GM19463 (cell line): ENCODE measurements around the gene LMCD1.
A peak's percentile ranks its signal among the peaks of the same experiment; 100 is the strongest.

Source experiments
- ATAC-seq: cut with Tn5 transposase; IDR thresholded peaks from one replicate; pipeline ENCODE4 v1.9.1; 2021; ENCODE audit warnings: mild to moderate bottlenecking, moderate library complexity; ENCODE audit not compliant: unreplicated experiment

The LMCD1 gene

DNA sequence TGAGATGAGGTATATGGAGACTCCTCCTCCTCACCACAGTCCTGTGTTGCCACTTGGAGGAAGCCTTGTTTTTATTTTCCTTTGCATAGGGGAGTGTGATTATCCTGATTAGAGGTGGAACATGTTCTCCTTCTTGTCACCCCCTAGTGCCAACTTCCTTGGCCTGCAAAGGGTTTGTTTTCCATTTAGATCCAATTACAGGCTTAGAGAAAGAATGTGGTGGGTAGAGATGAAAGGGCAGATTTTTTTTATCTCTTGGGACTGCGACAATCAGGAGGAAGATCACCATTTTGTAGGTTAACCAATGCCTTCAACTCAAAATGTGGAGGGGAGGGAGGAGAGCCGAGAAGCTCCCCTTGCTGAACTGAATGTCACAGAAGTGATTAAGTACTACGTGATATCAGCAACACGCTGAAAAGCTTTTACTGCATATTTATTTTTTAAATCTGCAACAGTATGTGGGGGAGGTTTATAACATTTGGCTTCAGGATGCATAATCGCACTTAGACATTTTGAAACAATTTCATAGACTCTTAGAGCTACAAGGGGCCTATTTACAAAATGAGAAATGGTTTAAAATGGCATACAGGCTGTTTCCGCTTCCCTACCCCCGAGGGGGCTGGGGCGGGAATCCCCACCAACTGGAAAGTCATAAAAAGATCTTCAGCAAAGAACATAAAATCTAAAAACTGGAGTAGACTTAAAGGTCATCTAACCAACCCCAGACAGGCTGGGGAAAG, 2.4 kb downstream of the LMCD1 start:
- peak; percentile 10 for ATAC-seq

DNA sequence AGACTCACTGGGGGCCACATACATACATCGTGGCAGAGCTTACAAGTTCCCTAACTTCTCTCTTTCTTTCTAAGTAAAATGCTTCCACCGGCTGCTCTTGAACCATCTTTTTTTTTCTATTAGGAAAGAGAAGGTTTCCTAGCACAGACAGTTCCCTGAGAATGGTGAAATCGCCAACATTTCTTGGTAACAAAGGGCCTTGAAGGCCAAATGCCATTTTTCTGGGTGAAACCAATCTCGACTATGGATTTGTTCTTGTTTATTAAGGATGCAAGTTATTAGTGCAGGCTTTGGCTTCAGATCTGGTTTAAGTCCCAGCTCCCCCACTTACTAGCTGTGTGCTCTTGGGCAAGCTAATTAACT, 3.0 kb downstream of the LMCD1 start:
- no peak for ATAC-seq

DNA sequence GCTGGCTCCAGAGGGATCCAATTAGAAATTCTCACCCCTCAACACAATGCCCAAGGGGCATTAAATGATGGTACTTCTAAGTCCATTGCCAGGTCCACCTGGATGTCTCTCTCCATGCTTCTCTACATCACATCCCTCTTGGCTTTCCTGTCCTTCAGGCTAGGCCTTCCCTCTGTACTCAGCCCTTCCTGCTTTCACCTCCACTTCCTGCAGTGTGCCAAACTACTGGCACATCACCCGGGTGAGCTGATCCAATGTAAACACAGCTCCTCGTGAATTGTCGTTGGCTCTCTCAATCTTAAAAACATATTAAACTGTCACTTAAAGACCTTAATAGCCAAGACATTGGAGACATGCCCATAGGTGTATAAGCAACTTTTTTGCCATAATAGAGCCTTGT, 4.0 kb downstream of the LMCD1 start:
- no peak for ATAC-seq

DNA sequence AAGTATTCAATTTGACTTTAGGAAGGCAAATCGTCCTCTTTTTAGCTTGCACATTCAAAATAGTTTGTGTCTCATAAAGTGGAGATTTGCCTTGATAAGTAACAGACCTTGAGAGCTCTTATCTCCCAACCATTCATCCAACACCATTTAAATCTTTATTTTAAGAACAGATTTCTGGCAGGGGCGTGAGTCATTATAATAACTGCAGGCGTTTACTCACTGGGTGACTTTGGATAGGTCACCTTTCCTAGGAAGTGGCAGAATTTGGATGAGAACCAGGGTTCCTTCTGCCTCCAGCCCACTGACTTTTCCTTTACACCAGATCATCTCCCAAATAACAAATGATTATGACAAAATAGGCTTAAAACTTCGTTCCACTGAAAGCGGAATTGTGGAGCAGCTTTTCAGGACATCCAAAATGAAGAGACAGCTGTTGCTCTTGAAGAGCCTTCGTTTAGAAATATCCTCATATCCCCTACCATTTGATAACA, 5.0 kb downstream of the LMCD1 start:
- ATAC-seq, result no peak

DNA sequence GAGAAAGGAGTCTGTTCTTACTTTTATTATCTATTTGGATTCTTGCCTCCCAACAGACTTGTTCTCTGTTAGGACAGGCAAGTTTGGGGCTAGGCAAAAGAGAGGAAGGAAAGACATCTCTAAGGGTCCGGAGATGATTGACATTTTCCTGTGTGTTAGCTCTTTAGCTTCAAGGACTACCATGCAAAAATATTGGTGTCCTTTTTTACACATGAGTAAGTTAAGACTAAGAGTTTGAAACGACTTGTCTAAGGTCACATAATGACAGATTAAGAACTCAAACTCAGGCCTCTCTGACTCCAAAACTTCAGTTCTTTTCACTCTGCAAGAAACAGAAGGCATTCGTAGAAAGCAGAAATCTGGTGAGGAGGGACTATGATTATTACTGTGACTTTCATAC, 5.9 kb downstream of the LMCD1 start:
- peak; percentile 47 for ATAC-seq

DNA sequence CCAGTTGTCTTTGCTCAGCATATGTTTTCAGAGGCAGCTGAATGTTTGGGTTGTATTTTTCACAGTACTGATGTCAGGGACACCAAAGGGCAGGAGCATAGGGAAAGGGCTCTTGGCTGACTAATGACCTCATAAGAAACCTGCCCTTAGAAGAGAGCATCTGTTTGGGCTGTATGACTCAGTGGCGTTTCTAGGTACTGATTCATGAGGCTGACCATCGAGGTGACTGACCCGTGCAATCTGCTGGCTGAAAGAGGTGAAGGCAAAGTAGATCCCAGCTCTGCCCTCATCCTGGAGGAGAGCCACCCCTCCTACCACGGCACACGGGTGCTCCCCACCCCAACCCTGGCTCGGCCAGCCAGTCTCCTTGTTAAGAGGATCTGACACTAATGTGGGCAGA, 8.3 kb downstream of the LMCD1 start:
- no peak for ATAC-seq

DNA sequence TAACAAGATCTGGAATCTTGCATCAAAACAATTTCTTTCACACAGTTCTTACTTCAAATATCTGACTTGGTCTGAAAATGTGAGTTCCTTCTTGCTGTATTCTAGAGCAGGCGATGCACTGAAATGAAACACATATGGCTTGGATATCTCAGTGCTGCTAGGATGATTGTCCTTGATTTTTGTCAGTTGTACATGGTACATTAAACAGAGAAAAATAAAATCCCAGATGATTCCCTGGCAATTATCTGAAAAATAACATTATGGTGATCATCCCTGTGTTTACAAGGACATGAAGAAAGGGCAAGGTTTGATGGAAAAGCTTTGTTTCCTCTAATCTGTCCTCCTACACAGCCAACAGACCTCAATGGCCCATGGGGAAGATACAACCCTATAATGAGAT, 10.6 kb downstream of the LMCD1 start:
- ATAC-seq, result no peak

DNA sequence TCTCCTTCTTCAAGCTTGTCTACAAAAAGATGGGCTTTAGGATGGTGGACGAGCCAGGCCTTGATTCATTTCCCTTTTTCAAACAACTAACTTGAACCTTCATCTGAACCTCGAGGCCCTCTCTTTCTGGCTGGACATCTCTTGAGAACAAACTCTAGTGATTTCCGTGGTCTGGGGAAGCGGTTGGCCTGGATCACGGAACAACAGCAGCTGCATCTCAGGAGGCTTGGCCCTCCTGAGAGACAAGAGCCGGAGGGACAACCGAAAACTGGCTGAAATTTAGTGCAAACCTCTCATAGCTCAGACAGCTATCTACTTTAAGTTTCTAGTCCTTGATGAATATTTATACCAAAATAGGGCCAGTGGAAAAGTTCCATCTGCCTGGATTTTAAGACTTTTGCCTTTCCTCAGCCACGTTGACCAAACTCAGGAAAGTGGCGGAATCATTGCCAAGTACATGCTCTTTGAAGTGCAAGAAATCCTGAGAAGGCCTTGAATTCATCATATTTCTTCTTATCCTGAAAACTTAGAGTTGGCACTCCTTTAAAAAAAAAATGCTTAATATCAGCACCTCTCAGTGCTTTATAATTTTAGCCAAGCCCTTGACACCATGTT, 14.5 kb downstream of the LMCD1 start:
- ATAC-seq, result no peak

DNA sequence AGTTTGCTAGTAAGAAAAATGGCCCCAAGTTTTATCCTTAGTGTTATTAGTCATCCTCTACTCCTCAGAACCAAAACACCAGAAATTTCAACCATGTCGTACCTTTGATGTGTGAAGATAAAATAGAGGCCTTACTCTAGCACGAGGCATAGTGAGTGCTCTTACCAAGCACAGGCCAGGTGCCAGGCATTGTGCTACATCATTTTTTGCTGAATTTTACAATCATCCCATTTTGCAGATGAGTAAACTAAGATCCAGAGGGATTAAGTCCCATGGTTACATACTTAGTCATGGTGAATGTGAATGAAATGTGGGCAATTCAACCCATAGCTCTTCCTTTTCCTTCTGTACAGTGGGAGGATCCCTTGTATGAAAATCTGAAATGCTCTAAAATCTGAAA, 15.2 kb downstream of the LMCD1 start:
- ATAC-seq, result no peak

DNA sequence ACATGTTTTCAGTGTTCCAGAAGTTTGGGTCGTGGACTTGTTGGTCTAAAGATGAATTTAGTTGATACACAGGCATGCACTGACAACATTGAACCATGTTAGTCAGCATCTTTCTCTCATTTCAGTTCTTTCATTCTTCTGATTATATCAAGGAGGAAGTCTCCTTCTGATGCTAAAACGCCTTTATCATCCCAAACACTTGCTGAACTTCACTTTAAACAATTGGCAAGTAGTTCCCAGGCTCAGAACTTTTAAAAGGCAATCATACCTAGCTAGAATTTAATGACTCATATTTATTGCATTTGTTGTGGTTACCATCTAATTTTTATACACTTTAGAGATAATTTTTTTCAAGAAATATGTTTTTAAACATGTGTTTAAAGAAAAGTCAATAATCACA, 15.9 kb downstream of the LMCD1 start:
- ATAC-seq, result no peak

DNA sequence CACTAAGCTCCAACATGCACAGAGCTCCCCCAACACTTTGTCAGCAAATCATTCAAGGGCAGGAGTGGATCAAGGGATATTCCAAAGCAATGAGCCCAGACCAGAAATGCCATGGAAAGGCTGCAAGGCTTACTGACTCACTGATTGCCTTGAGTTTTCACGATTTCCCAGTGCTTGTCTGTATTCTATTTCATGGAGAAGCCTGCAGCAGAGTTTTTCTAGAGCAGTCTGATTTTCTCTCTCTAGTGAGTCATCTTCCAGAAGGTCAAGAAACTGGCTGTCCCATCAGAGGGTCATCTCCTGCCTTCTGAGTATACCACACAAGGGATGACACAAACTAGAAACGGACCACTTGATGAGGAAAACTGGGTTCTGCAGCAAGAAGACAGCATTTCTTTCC, 16.5 kb downstream of the LMCD1 start:
- ATAC-seq, result no peak

DNA sequence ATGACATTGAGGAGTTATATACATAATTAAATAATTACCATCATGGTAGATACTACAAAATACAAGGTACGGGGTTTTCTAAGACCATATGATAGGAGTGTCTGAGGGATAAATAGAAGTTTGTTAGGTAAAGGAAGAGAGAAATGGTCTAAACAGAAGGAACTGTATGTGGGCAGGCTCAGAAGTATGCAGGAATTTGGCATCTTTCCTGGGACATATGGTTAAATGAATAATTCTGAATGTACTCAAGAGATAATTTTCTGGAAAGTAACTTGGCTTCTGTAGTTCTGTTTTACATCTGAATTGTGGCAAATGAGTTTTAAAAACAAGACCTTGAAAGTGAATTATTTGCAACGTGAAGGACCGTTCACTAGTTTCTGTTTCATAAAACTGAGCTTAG, 17.5 kb downstream of the LMCD1 start:
- no peak for ATAC-seq

DNA sequence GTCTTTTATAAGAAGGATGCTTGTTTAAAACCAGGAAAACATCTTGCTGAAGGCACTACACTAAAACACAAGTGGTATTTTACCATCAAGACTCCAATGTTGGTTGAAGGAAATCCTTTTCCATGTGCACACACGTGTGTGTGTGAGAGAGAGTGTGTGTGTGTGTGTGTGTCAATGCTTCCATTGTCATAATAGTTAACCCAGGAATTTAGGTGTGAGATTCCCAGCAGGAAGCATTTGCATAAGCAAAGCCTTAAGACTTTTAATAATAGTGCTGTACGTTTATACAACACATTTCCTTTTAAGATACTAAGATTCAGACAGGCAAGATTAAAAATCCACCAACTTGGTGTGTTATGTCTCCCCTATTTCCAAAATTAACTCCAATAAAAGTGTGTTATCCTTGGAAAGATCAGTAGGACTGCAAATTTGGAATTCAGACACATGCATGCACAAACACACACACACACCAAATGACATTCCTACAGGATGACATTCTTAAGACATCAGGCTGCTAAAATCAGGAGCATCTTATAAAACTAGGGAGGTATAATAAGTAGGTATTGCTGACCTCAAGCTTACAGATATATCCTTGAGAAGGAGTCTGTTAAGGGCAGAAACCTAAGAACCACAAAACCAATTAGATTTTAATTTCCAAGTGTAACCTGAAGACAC, 18.3 kb downstream of the LMCD1 start:
- ATAC-seq, result no peak

DNA sequence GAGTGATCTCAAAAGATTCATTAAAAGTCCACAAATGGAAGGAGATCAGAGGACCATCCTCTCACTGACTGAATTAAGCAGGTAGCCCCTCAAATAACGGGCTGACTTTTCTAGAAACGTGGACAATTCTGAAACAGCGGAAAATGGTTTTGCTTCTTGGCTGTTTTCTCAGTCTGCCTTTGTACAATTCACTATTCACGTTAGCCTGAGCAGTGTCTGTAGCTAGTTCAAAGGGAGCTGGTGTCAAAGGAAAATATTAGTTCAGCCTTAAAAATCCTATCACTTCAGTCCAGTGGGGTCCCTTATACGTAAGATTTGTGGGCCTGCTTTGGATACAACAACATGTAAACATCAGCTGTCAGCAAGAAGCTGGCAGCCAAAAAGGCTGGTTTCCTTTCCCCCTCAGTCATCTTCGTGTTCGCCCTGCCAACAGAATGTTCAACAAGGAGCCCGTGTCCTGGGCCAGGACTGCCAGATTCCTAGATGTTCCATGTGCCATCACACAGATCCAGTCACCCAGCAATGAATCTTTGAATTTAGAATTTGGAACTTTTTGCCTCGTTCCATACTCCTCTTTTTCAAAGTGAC, 19.3 kb downstream of the LMCD1 start:
- no peak for ATAC-seq

DNA sequence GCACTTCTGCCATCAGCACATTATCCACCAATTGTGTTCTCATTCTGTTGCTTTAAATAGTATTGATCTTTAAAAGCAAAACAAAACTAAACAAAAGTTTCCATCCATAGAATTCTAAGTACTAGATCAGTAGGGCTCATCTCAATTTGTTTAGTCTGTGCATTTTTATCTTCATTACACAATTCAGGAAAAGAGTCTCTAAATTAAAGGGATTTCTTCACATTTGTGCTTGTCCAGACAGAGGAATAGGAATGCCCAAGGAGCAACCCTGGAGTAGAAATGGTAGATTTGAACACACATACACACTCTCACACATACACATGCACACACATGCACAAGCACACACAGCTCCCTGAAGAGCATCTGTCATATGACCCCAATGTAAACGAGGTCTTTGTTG, 21.4 kb downstream of the LMCD1 start:
- ATAC-seq, result no peak

DNA sequence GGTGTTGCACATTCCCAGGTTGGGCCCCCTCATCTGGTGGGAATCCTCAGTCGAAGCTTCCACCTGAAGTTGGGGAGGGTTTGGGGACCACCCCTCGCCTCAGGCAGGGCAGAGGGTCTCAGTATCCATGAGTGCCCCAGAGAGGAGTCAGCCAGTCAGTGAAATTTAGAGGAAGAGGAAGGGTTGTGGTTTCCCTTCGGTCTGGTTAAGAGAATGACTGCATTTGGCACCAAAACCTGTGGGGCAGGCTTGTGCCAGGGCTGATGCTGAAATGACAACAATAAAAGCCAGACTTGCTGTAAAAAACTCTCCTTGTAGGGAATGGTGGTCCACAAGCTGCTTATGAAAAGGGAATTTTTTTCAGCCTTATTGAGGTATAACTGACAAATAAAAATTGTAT, 22.6 kb downstream of the LMCD1 start:
- peak; percentile 52 for ATAC-seq

DNA sequence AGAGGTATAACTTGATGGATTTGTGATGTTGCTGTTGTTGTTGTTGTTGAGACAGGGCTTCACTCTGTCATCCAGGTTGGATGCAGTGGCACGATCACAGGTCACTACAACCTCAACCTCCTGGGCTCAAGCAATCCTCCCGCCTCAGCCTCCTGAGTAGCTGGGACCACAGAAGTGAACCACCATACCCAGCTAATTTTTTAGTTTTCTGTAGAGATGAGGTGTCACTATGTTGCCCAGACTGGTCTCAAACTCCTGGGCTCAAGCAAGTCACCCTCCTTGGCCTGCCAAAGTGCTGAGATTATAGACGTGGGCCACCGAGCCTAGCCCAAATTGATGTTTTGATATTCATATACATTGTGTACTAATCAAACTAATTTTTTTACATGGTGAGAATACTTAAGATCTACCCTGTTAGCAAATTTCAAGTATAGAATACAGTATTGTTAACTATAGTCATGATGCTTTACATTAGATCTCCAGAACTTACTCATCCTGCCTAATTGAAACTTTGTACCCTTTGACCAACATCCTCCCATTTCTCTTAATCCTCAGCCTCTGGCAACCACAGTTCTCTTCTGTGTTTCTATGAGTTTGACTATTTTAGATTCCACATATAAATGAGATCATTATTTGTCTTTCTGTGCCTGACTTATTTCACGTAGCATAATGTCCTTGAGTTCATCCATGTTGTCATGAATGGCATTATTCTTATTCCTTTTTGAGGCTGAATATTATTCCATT, 23.2 kb downstream of the LMCD1 start:
- no peak for ATAC-seq

DNA sequence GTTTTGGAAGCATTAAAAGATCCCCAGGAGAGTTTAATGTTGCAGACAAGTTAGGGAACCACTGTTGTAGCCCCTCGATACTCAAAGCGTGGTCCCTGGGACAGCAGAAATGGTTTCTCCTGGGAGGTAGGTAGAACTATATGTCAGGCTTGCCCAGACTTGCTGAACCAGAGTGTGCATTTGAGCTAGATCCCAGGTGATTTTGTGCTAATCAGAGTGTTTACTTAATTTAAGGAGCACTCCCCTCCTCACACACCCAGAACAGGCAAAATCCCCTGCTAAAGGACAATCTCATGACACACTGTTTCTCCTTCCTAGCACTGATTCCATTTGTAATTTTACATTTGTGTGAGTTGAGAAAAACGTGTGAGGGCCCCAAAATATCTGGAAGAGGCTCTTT, 24.3 kb downstream of the LMCD1 start:
- ATAC-seq, result no peak

DNA sequence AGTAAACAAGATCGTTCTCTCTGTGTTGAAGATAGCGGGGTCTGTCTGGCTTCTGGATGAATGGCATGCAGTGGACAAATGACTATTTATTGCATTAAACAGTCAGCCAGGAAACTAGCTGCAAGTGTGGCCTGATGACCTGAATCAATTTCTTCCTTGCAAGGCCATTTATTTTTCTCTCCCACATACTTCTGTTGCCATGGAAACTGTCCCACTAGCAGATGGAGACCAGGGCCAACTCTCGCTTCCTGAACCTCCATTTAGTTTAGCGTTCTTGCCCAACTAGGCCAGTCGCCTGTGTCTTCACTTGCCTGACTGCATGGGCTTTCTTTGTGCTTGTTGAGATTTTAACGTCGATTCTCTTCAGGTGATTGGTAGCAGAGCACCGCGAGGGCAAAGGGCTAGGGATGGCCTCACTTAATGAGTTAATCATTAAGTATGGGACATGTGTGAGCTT, 27.6 kb downstream of the LMCD1 start:
- ATAC-seq, result no peak

DNA sequence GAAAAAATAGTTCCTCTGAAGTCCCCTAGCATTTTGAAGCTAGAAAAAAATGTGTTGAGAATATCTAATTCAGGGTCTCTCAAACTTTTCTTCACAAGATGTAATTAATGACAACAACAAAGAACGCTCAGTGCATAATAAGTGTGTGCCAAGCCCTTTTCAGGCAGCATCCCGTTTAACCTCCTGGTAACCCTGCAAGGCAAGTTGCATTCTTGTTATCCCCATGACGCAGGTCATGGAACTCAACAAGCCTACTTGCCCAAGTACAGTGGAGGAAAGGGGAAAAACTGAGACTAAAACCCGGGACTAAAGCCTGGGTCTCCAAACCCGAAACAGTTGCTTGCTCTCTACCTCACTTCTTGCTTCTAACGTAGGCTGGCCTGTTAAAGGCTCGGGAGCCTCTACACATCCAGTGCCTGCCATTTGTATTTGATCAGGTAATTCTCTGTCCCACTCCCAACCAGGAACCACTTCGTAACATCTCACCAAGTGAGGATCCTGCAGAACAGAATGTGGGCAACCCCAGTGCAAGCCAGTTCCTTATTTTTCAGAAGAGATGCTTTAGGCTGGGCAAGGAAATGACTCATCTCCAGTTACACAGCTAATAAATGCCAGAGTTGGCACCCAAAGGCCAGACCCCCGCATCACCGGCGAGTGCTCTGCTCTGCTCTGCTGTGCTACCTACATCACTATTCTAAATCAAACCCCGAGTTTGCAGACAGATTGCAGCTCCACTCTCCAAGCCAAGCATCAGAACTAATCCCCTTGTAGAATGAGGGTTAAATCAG, 28.3 kb downstream of the LMCD1 start:
- no peak for ATAC-seq
